Urinary bladder (tissue), 4 donors: ENCODE results near the gene TIRAP. TPM values are rescaled to one million over a fixed set of nuclear protein-coding genes. Genes with fewer than 3 reads are reported as not detected.
"Not testable (repeated sequence)": the region's sequence is repeated elsewhere in the genome, so short reads cannot be mapped to it uniquely, and the experiment has no call there.

Source experiments
- DNase-seq: peaks from one replicate; pipeline ENCODE4 v3.0.0-alpha.2; 2015; ENCODE audit errors: extremely low spot score
- H3K27ac ChIP-seq: one replicate; pipeline ENCODE4 v1.5.1; 2013; ENCODE audit warnings: low read depth, mild to moderate bottlenecking, moderate library complexity
- H3K36me3 ChIP-seq: one replicate; pipeline ENCODE4 v1.6.1; 2013; ENCODE audit warnings: mild to moderate bottlenecking, moderate library complexity; ENCODE audit not compliant: insufficient read depth
- H3K4me1 ChIP-seq: one replicate; pipeline ENCODE4 v1.6.1; 2013; ENCODE audit warnings: mild to moderate bottlenecking, moderate library complexity; ENCODE audit not compliant: insufficient read depth
- H3K4me3 ChIP-seq: one replicate; pipeline ENCODE4 v1.5.1; 2013; ENCODE audit warnings: low read depth, low read length
- WGBS: extraction: QIAGEN DNeasy Blood & Tissue Kit; methylation state at CpG from one replicate; pipeline ENCODE4 v1.1.7; 2013; 5-methylcytosine and 5-hydroxymethylcytosine counted together
- polyA plus RNA-seq: library from polyadenylated mRNA; stranded (reverse); fragments of 200-250 nt; gene quantifications from one replicate; pipeline ENCODE4 v1.2.3, GENCODE V29; 2013
- total RNA-seq: library from RNA; depleted of rRNA; stranded (reverse); fragments of >200 nt; gene quantifications from one replicate; pipeline ENCODE4 v1.2.3, GENCODE V29; 2014
- donor health status: healthy with polysubstance abuse.
- donor health status: healthy.

Gene TIRAP
- total and polyA plus RNA-seq, 2 donors, result 5.8 to 11.5 TPM

GRCh38 chr11:126303623-126304456, 20.9 kb downstream of the TIRAP start, which contains the start of gene DCPS:
TSS of gene DCPS (plus strand) at chr11:126304060. CDS start at chr11:126304081, 21 bp downstream.
- WGBS, result 1% methylated on average over 61 of the region's 61 CpGs
- peak; percentile 81 for DNase-seq
- Histone ChIP-seq H3K27ac (peak within 1 kb of the TSS; percentile 73), H3K4me3 (peak within 1 kb of the TSS; percentile 51), H3K4me1 (no peaks in the 10 kb centered on the region), H3K36me3 (no peaks in the 10 kb centered on the region)

GRCh38 chr11:126304457-126305075, 21.7 kb downstream of the TIRAP start:
- 18% methylated on average over 12 of the region's 12 CpGs for WGBS
- H3K4me3 ChIP-seq, result peak overlapping the region; percentile 51
- H3K27ac ChIP-seq, result no peak overlapping the region
- DNase-seq, result no peak
- H3K4me1 ChIP-seq, result no peaks in the 10 kb centered on the region
- H3K36me3 ChIP-seq, result no peaks in the 10 kb centered on the region

- Histone ChIP-seq H3K27ac (no peak overlapping the region), H3K36me3 (no peaks in the 10 kb centered on the region), H3K4me1 (no peaks in the 10 kb centered on the region), H3K4me3 (no peak overlapping the region)
- DNase-seq, result no peak
- 92% methylated on average over 4 of the region's 4 CpGs for WGBS
Measured at GRCh38 chr11:126305699-126306098, 22.8 kb downstream of the TIRAP start.

GRCh38 chr11:126307706-126308105, 24.8 kb downstream of the TIRAP start:
- no peak overlapping the region for H3K27ac ChIP-seq
- H3K36me3 ChIP-seq, result no peaks in the 10 kb centered on the region
- no peak for DNase-seq
- no peaks in the 10 kb centered on the region for H3K4me1 ChIP-seq
- H3K4me3 ChIP-seq, result no peak overlapping the region
- 33% methylated on average over 5 of the region's 5 CpGs for WGBS

- Histone ChIP-seq H3K4me1 (no peaks in the 10 kb centered on the region), H3K4me3 (no peak overlapping the region), H3K27ac (no peak overlapping the region), H3K36me3 (no peaks in the 10 kb centered on the region)
- DNase-seq, result no peak
- WGBS, result 73% methylated on average over 4 of the region's 4 CpGs
Measured at GRCh38 chr11:126308271-126308671, 25.4 kb downstream of the TIRAP start.

GRCh38 chr11:126308771-126309170, 25.9 kb downstream of the TIRAP start:
- H3K36me3 ChIP-seq, H3K27ac ChIP-seq, DNase-seq, H3K4me3 ChIP-seq, H3K4me1 ChIP-seq: not testable (repeated sequence)
- 94% methylated on average over 4 of the region's 4 CpGs for WGBS

GRCh38 chr11:126310200-126310991, 27.5 kb downstream of the TIRAP start:
- Histone ChIP-seq H3K4me1 (no peaks in the 10 kb centered on the region), H3K36me3 (no peaks in the 10 kb centered on the region), H3K27ac (no peak overlapping the region), H3K4me3 (no peak overlapping the region)
- DNase-seq, result peak; percentile 37
- WGBS, result 71% methylated on average over 12 of the region's 12 CpGs

- H3K36me3 ChIP-seq, result no peaks in the 10 kb centered on the region
- H3K4me1 ChIP-seq, result no peaks in the 10 kb centered on the region
- WGBS, result 64% methylated on average over 6 of the region's 6 CpGs
- H3K27ac ChIP-seq, result no peak overlapping the region
- H3K4me3 ChIP-seq, result no peak overlapping the region
- no peak for DNase-seq
Measured at GRCh38 chr11:126310992-126311310, 28.1 kb downstream of the TIRAP start.

GRCh38 chr11:126311401-126312291, 28.8 kb downstream of the TIRAP start:
- 92% methylated on average over 14 of the region's 14 CpGs for WGBS
- H3K4me1 ChIP-seq, result no peaks in the 10 kb centered on the region
- no peak overlapping the region for H3K27ac ChIP-seq
- H3K4me3 ChIP-seq, result no peak overlapping the region
- no peak for DNase-seq
- H3K36me3 ChIP-seq, result no peaks in the 10 kb centered on the region

GRCh38 chr11:126312961-126313360, 30.1 kb downstream of the TIRAP start:
- Histone ChIP-seq H3K4me3 (no peak overlapping the region), H3K27ac (no peak overlapping the region), H3K4me1 (no peaks in the 10 kb centered on the region), H3K36me3 (no peaks in the 10 kb centered on the region)
- WGBS, result 72% methylated on average over 8 of the region's 8 CpGs
- DNase-seq, result no peak

GRCh38 chr11:126313826-126314225, 30.9 kb downstream of the TIRAP start:
- no peaks in the 10 kb centered on the region for H3K4me1 ChIP-seq
- H3K4me3 ChIP-seq, result no peak overlapping the region
- no peak for DNase-seq
- H3K27ac ChIP-seq, result no peak overlapping the region
- WGBS, result 95% methylated on average over 5 of the region's 5 CpGs
- H3K36me3 ChIP-seq, result no peaks in the 10 kb centered on the region

GRCh38 chr11:126317432-126317755, 34.5 kb downstream of the TIRAP start:
- no peak for DNase-seq
- Histone ChIP-seq H3K4me1 (no peaks in the 10 kb centered on the region), H3K27ac (no peak overlapping the region), H3K4me3 (no peak overlapping the region), H3K36me3 (no peaks in the 10 kb centered on the region)
- 19% methylated on average over 1 of the region's 1 CpG for WGBS
